HUES64 (cell line): ENCODE data around the gene TSPAN14.

Experiments used
- H3K27ac ChIP-seq: 2 replicates; pipeline ENCODE4 v1.7.0; 2013; ENCODE audit warnings: low read depth, low read length, inconsistent platforms
- H3K27me3 ChIP-seq: 2 replicates; pipeline ENCODE4 v1.6.1; 2013; ENCODE audit warnings: mild to moderate bottlenecking, low read length; ENCODE audit not compliant: insufficient read depth
- H3K36me3 ChIP-seq: 2 replicates; pipeline ENCODE4 v1.6.1; 2013; ENCODE audit warnings: mild to moderate bottlenecking, low read length; ENCODE audit not compliant: insufficient read depth
- H3K4me1 ChIP-seq: 2 replicates; pipeline ENCODE4 v1.6.1; 2013; ENCODE audit warnings: mild to moderate bottlenecking, low read length, moderate library complexity; ENCODE audit not compliant: insufficient read depth
- H3K4me3 ChIP-seq: 2 replicates; pipeline ENCODE4 v1.5.1; 2013; ENCODE audit warnings: mild to moderate bottlenecking, low read length, moderate library complexity
- H3K9ac ChIP-seq: 2 replicates; pipeline ENCODE4 v1.6.1; 2013; ENCODE audit warnings: mild to moderate bottlenecking, low read depth, low read length
- H3K9me3 ChIP-seq: 2 replicates; pipeline ENCODE4 v1.6.1; 2013; ENCODE audit warnings: low read depth, low read length; ENCODE audit not compliant: insufficient read depth
- WGBS: fragments of 150-250, 120-280 bp; methylation state at CpG from one replicate; pipeline ENCODE4 v1.1.7; 2013; ENCODE audit warnings: missing lambda C conversion rate; 5-methylcytosine and 5-hydroxymethylcytosine counted together

The TSPAN14 gene

DNA sequence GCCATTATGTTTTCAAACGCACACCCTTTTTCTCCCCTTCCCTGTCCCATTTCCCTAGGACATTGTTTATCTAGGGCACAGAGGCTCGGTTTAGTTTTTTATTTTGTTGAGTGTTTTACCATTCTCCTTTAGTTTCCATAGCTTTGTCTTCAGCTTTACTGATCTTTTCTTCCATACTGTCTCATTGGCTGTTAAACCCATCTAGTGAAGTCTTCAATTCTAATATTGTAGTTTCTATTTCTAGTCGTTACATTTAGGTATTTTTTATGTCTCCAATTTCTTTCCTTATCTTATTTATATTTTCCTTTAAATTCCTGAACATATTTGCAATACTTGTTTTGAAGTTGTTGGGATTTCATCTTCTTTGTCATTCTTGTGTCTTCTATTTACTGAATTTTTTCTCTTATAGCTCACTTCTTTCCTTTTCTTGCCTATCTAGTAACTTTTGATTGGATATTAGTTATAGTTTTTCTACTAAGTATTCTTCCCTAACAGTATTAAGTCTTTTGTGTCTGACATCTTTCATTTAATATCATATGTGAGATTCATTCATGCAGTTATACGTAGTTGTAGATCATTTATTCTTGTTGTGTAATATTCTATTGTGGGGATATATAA lies 42.6 kb downstream of the TSPAN14 start:
- H3K27me3 ChIP-seq = no peaks in the 10 kb centered on the region
- H3K27ac ChIP-seq = no peak overlapping the region
- WGBS = 100% methylated on average over 1 of the region's 4 CpGs
- no peak overlapping the region for H3K4me3 ChIP-seq
- H3K9ac ChIP-seq = no peak overlapping the region
- H3K36me3 ChIP-seq = peaks cover 7% of the 10 kb centered on the region
- peaks cover 25% of the 10 kb centered on the region; the same call in 1 of the 2 replicates for H3K4me1 ChIP-seq
- H3K9me3 ChIP-seq = no peaks in the 10 kb centered on the region

- H3K4me3 ChIP-seq = no peak overlapping the region
- H3K36me3 ChIP-seq = peaks cover 7% of the 10 kb centered on the region
- 87% methylated on average over 7 of the region's 7 CpGs for WGBS
- no peaks in the 10 kb centered on the region for H3K9me3 ChIP-seq
- H3K27me3 ChIP-seq = no peaks in the 10 kb centered on the region
- no peak overlapping the region for H3K27ac ChIP-seq
- H3K4me1 ChIP-seq = peaks cover 25% of the 10 kb centered on the region; the same call in 1 of the 2 replicates
- no peak overlapping the region for H3K9ac ChIP-seq
Measured at GRCh38 chr10:80497187-80498077, 43.3 kb downstream of the TSPAN14 start.

DNA sequence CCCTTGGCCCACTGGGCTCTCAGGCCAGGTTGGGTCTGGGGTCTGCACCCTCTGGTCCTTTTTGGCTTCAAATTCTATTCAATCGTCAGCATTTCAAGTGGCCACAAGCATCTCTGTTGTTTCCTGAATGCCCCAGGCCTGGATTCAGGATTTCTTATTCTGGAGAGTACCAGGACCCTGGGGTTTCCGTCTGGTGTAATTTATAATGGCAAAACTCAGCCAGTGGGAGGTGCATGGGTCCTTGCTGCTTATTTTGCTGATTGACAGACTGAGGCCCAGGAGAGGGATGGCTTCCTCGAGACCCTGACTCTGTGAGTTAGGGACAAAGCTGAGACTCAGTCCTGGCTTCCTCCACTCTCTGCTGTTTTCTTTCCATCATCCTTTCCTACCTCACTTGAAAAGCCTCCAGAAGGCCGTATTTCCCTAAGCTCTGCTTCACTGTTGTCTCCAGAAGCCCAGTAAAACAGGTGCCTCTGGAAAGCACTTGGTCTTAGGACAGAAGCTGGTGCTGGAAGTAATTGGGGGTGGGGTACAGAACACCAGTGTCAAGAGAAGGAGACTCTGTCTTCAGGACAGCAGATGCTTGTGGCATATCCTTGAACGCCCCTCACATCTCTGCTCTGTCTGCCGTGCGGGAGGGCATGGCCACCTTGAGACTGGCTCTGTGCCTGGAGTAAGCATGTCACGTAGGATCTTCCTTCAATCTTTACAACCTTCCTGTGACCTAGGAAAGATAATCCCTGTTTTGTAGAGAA lies 44.1 kb downstream of the TSPAN14 start:
- WGBS = 85% methylated on average over 8 of the region's 8 CpGs
- no peak overlapping the region for H3K4me3 ChIP-seq
- no peak overlapping the region for H3K27ac ChIP-seq
- peak overlapping the region; percentile 24; the same call in 1 of the 2 replicates for H3K9ac ChIP-seq
- peaks cover 31% of the 10 kb centered on the region for H3K4me1 ChIP-seq
- no peaks in the 10 kb centered on the region for H3K27me3 ChIP-seq
- H3K36me3 ChIP-seq = peaks cover 3% of the 10 kb centered on the region
- H3K9me3 ChIP-seq = no peaks in the 10 kb centered on the region

GRCh38 chr10:80498833-80499741 lies 45.0 kb downstream of the TSPAN14 start:
- peaks cover 3% of the 10 kb centered on the region for H3K36me3 ChIP-seq
- H3K27me3 ChIP-seq = no peaks in the 10 kb centered on the region
- H3K9ac ChIP-seq = peak overlapping the region; percentile 24; the same call in 1 of the 2 replicates
- H3K9me3 ChIP-seq = no peaks in the 10 kb centered on the region
- no peak overlapping the region for H3K4me3 ChIP-seq
- 76% methylated on average over 14 of the region's 14 CpGs for WGBS
- H3K27ac ChIP-seq = no peak overlapping the region
- H3K4me1 ChIP-seq = peaks cover 39% of the 10 kb centered on the region

GRCh38 chr10:80500572-80501380 lies 46.7 kb downstream of the TSPAN14 start:
- 91% methylated on average over 14 of the region's 14 CpGs for WGBS
- Histone ChIP-seq H3K4me3 (no peak overlapping the region), H3K9ac (no peak overlapping the region), H3K27ac (no peak overlapping the region), H3K9me3 (no peaks in the 10 kb centered on the region), H3K27me3 (no peaks in the 10 kb centered on the region), H3K36me3 (peaks cover 3% of the 10 kb centered on the region; the same call in 1 of the 2 replicates), H3K4me1 (peaks cover 43% of the 10 kb centered on the region)

- 94% methylated on average over 3 of the region's 3 CpGs for WGBS
- no peaks in the 10 kb centered on the region for H3K9me3 ChIP-seq
- H3K27me3 ChIP-seq = no peaks in the 10 kb centered on the region
- no peak overlapping the region for H3K9ac ChIP-seq
- H3K36me3 ChIP-seq = peaks cover 3% of the 10 kb centered on the region; the same call in 1 of the 2 replicates
- H3K4me3 ChIP-seq = no peak overlapping the region
- no peak overlapping the region for H3K27ac ChIP-seq
- H3K4me1 ChIP-seq = peaks cover 43% of the 10 kb centered on the region
Measured at GRCh38 chr10:80501381-80501912, 47.3 kb downstream of the TSPAN14 start.

DNA sequence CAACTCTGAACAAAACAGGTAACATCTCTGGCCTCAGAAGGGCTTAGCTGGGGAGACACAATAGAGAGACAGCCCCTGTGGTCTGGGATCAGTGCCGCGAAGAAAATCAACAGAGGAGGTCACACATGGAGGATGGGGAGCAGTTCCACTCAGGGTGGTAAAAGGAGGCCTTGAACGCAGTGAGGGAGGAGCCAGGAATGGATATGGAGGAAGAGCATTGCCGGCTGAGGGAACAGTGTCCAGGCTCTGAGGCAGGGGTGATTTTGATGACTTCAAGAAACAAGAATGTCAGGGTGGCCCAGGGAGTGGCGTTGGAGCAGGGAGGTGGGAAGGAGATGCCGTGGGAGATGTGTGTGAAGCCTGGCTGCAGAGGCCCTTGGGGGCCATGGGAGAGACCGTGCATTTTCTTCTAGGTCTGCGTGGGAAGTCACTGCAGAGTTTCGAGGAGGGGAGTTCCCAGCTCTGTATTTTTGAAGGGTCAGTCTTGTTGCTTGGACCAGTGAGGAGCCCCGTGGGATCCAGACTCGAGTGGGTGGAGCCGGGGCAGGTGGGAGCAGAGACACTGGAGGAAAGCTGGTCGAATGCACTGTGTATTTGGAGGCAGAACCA lies 47.9 kb downstream of the TSPAN14 start:
- Histone ChIP-seq H3K9ac (no peak overlapping the region), H3K4me1 (peaks cover 43% of the 10 kb centered on the region), H3K27ac (no peak overlapping the region), H3K4me3 (no peak overlapping the region), H3K36me3 (no peaks in the 10 kb centered on the region), H3K9me3 (no peaks in the 10 kb centered on the region), H3K27me3 (no peaks in the 10 kb centered on the region)
- 93% methylated on average over 13 of the region's 13 CpGs for WGBS

DNA sequence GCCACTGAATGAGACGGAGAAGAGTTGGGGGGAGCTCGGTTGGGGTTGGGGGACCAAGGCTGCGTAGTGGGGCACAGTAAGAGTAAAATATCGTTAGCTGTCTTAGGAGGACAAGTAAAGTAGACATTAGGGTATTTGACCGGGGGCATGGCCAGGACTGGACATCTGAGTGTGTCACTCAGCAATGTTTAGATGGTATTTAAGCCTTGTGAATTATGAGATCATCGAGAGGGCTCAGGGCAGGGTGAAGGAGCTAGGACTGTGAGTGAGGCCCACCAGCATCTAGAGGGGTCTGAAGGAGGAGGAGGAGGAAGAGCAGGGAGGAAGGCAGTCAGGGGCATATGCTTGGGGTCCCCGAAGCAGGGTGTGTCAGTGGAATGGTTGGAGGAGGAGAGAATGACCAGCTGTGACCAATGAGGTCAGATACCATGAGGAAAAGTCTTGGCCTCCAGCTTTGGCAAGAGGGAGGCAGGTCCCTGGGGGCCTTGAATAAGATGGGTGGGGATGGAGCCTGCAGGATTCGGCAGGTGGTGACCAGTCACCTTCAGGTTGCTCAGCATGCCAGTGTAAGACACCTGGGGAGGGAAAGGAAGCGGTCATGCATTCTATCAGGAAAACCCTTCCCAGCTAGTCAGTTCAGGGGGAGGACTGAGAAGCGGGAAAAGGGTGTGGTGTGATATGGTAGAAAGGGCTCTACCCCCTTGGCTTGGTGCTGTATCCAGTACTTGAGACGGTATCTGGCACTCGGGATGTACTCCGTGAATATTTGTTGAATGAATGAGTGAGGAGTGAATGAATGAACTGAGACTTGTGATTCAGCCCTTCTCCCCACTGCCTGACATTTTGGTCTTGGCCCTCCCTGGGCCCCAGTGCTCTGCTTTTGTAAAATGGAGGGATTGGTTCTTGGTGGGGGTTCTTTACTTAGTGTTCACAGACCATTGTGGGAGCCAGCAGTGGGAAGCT lies 48.8 kb downstream of the TSPAN14 start:
- Histone ChIP-seq H3K4me1 (peaks cover 36% of the 10 kb centered on the region), H3K36me3 (peaks cover 2% of the 10 kb centered on the region; the same call in 1 of the 2 replicates), H3K9me3 (no peaks in the 10 kb centered on the region), H3K9ac (no peak overlapping the region), H3K27me3 (no peaks in the 10 kb centered on the region), H3K4me3 (no peak overlapping the region), H3K27ac (peak overlapping the region; percentile 46; the same call in 1 of the 2 replicates)
- WGBS = 93% methylated on average over 13 of the region's 13 CpGs
